GM19025 (cell line): ENCODE data around the gene JRKL.
"Not testable (repeated sequence)": the region's sequence is repeated elsewhere in the genome, so short reads cannot be mapped to it uniquely, and the experiment has no call there.

Experiments used
- ATAC-seq: cut with Tn5 transposase; IDR thresholded peaks from one replicate; pipeline ENCODE4 v1.9.1; 2021; ENCODE audit warnings: mild to moderate bottlenecking, low read depth, moderate library complexity; ENCODE audit not compliant: unreplicated experiment

Gene JRKL

GRCh38 chr11:96393753-96394348 lies 4.0 kb downstream of the JRKL start:
- no peak for ATAC-seq

DNA sequence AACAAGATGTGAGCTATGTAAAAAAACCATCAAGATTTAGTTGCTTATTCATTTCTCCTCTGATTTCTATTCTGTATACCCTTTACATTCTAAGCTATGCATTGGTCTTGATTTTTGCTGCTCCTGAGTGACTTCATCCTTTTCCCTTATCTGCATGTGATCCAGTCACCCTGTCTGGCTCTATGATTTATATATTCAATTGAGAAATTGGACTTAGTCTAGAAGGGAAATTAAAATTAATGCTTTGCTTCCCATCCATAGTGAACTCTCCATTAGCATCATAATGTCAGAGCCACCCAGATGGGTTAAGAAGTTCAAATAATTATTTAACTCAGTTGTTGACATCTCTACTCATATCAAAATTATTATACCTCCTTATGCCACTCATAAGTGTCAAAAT lies 5.0 kb downstream of the JRKL start:
- no peak for ATAC-seq

- no peak for ATAC-seq
Observed at GRCh38 chr11:96396637-96397036, 6.8 kb downstream of the JRKL start.

GRCh38 chr11:96397863-96398262 lies 8.1 kb downstream of the JRKL start:
- no peak for ATAC-seq

GRCh38 chr11:96400697-96401096 lies 10.9 kb downstream of the JRKL start:
- ATAC-seq, result no peak

DNA sequence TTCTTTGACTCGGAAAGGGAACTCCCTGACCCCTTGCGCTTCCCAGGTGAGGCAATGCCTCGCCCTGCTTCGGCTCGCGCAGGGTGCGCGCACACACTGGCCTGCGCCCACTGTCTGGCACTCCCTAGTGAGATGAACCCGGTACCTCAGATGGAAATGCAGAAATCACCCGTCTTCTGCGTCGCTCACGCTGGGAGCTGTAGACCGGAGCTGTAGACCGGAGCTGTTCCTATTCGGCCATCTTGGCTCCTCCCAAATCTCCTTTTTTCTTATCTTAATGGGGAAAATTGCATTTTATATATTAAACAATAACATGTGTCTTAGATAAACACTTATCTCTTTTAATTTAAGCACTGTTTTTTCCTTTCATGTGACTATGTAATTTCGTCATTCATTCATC lies 21.6 kb downstream of the JRKL start:
- not testable (repeated sequence) for ATAC-seq

DNA sequence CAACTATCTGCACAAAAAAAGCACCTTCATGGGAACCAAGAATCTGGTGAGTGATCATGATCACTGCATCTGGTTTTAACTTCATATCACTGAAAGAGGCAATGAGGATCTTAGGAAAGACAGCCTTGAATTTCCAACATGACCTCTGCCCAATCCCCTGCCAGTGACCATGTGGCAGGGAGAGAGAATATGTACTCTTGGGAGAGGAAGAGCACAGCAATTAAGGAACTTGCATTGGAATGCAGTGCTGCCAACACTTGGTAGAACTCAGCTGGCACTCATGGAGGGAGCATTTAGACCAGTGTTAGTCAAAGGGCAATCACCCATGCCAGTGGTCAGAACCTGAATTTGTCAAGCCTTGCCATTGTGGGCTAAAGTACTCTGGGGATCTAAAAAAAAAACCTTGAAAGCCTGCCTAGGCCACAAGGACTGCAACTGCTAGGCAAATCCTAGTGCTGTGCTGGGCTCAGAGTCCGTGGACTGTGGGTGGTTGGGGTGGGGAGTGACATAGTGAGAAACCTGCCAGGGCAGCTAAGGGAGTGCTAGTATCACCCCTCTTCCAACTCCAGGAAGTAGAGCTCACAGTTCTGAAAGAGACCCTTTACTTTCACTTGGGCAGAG lies 23.1 kb downstream of the JRKL start:
- ATAC-seq, result no peak

GRCh38 chr11:96413408-96413807 lies 23.6 kb downstream of the JRKL start:
- no peak for ATAC-seq

DNA sequence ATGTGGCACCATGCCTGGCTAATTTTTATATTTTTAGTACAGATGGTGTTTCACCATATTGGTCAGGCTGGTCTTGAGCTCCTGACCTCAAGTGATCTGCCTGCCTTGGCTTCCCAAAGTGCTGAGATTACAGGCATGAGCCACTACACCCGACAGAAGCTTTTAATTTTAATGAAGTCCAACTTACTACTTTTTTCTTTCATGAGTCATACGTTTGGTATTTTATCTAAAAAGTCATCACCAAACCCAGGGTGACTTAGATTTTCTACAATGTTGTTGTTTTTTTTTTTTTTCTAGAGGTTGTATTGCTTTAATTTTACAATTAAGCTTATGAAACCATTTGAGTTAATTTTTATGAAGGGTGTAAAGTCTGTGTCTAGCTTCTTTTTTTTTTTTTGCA lies 34.9 kb downstream of the JRKL start:
- ATAC-seq, result no peak

GRCh38 chr11:96430668-96431067 lies 40.9 kb downstream of the JRKL start:
- ATAC-seq, result no peak

DNA sequence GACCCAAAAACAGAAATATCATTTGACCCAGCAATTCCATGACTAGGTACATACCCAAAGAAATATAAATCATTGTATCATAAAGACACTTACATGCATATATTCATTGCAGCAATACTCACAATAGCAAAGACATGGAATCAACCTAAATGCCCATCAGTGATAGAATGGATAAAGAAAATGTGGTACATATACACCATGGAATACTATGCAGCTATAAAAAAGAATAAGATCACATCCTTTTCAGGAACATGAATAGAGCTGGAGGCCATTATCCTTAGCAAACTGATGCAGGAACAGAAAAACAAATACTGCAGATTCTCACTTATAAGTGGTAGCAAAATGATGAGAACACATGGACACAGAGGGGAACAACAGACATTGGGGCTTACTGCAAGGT lies 42.8 kb downstream of the JRKL start:
- ATAC-seq, result not testable (repeated sequence)
